Measurements from ENCODE around the gene APOF. TPM values are rescaled to one million over a fixed set of nuclear protein-coding genes. Genes with fewer than 3 reads are reported as not detected.
"Not testable (repeated sequence)": the region's sequence is repeated elsewhere in the genome, so short reads cannot be mapped to it uniquely, and the experiment has no call there.

The APOF gene
- total RNA-seq, 1 experiment from 2014 or later: not detected

DNA sequence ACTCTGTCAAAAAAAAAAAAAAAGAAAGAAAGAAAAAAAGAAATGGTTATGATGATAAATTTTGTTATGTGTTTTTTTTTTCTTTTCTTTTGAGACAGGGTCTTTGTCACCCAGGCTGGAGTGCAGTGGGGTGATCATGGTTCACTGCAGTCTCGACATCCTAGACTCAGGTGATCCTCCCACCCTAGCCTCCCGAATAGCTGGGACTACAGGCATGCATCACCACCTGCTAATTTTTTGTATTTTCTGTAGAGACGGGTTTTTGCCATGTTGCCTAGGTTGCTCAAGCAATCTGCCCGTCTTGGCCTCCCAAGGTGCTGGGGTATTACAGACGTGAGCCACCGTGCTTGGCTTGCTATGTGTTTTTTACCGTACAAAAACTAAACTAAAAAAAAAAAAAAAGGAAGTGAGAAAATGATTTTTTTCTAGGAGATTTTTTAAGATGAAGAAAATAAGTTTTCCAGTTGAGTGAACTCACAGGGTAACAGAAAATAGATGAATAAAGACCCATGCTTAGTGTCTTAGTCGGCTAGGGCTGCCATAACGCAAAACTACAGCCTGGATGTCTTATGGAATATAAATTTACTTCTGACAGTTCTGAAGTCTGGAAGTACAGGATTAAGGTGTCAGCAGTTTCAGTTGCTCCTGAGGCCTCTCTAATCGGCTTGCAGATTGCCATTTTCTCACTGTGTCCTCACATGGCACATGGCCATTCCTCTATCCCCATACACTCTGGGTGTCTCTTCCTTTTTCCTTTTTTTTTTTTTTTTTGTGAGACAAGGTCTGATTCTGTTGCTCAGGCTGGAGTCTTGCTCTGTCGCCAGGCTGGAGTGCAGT lies 13.2 kb upstream of the APOF start:
- in situ Hi-C loops (cut with HindIII; ENCODE audit: low pct_unique_long_range_greater_than_20kb, low sequenced_read_pairs): no loop called here
- no peak for DNase-seq (ENCODE audit: low read depth)

DNA sequence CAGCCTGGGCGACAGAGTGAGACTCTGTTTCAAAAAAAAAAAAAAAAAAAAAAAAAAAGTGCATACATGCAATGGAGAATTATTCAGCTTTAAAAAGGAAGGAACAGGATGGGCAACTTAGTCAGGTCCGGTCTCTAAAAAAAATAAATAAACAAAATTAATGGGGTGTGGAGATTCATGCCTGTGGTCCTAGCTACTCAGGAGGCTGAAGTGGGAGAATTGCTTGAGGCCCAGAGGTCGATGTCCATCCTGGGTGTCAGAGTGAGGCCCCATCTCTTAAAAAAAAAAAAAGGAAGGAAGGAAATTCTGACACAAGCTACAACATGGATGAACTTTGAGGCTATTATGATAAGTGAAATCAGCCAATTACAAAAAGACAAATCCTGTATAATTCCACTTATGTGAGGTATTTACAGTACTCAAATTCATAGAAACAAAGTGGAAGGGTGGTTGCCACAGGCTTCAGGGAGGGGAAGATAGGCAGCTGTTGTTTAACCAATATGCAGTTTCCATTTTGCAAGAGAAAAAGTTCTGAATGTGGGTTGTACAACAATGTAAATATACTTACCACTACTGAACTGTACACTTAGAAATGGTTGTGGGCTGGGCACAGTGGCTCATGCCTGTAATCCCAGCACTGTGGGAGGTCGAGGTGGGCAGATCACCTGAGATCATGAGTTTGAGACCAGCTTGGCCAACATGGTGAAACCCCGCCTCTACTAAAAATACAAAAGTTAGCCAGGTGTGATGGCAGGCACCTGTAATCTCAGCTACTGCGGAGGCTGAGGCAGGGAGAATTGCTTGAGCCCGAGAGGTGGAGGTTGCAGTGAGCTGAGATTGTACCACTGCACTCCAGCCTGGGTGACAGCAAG lies 12.3 kb upstream of the APOF start:
- peak; percentile 97 for DNase-seq (ENCODE audit: low read depth)
- in situ Hi-C loops (cut with HindIII; ENCODE audit: low pct_unique_long_range_greater_than_20kb, low sequenced_read_pairs): no loop called here

DNA sequence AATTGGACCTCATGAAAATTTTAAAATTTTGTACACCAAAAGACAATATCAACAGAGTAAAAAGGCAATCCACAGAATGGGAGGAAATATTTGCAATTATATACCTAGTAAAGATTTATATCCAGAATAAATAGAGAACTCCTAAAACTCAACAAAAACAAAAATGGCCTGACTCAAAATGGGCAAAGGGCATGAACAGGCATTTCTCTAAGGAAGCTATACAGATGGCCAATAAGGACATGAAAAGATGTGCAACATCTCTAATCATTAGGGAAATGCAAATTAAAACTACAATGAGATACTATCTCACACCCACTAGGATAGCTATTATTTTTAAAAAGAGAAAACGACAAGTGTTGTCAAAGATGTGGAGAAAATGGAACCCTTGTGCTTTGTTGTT lies 10.9 kb upstream of the APOF start:
- DNase-seq (ENCODE audit: low read depth): no peak
- in situ Hi-C loops (cut with HindIII; ENCODE audit: low pct_unique_long_range_greater_than_20kb, low sequenced_read_pairs): no loop called here

DNA sequence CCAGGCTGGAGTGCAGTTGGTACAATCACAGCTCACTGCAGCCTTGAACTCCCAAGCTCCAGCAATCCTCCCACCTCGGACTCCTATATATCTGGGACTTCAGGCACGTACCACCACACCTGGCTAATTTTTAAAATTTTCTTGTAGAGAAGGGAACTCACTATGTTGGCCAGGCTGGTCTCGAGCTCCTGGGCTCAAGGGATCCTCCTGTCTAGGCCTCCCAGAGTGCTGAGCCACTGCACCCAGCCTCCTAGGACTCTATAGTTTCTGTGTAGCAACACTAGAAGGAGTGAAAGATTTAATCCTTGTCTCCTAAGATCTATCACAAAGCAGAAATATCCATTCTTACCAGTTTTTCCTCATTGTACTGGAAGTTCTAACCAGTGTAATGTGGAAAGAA lies 4.3 kb upstream of the APOF start:
- DNase-seq (ENCODE audit: low read depth): no peak
- in situ Hi-C loops (cut with HindIII; ENCODE audit: low pct_unique_long_range_greater_than_20kb, low sequenced_read_pairs): no loop called here

DNA sequence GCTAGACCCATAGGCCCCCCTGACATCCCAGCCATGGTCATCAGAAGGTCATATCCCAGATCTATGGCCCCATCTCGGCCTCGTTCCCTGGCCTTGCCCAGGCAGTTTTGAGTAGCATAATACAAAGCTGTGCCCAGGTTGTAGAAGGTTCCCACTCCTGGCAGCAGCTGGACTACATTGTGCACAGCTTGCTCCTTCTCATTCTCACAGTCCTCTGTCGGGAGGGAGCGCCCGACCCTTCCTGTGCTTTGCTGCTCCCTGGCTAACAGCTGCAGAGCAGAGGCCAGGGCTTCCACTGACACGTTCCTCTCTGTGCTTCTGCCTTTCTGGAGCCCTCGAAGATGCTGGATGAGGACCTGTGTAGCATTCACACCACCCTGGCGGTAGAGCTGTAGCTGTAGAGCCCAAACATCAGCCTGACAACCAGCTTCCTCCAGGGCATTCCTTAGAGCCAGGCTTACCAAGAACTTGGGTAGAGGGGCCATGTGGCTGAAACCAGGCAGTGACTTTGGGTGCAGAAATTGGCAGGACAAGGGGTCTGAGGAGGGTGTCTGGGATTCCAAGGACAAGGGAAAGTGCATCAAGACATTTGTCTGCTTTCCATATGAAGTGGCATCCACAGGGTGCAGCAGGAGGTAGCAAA lies 1.0 kb downstream of the APOF start:
- DNase-seq (ENCODE audit: low read depth): no peak
- in situ Hi-C loops (cut with HindIII; ENCODE audit: low pct_unique_long_range_greater_than_20kb, low sequenced_read_pairs): no loop called here

DNA sequence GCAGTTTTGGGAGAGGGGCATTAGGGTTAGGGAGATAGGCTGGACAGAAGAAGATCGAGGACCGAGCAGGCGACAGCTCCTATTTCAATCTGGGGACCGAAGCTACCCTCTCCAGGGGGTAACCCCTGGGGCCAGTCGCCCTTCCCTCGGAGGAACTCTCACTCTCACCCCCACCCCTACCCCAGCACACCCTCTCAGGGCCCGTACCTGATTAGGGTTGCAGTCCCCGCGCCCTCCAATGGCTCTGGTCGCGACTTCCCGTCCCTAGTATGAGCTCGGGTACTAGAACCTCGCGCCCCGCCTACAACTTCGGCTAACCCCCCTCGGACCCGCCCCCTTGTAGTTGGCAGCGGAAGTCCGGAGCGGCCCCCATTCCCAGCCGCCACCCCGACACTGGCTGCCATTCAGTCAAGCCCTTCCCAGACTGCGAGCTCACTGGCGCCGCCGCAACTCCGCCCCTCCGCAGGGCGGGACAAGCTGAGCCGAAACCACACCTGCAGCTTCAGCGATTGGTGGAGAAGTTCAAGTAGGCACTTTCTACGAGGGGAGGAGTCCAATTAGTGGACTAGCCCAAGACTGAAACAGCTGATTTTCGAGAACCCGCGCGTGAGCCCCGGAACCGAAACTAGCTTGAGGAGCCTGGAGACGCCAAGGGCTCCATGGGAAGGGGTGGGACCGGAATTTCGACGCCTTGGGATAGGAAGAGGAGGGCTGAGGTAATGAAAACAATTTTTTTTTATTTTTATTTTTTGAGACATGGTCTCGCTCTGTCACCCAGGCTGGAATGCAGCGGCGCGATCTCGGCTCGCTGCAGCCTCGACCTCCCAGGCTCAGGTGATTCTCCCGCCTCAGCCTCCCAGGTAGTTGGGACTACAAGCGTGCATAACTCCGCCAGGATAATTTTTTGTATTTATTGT lies 2.5 kb downstream of the APOF start, which contains the start of gene STAT2:
Gene STAT2 (minus strand): TSS at position 257 of the 917 bp plus-strand sequence. CDS start 3,536 bp downstream, outside the sequence.
- in situ Hi-C loops (cut with HindIII; ENCODE audit: low pct_unique_long_range_greater_than_20kb, low sequenced_read_pairs): no loop called here
- DNase-seq (ENCODE audit: low read depth): peak; percentile 100

DNA sequence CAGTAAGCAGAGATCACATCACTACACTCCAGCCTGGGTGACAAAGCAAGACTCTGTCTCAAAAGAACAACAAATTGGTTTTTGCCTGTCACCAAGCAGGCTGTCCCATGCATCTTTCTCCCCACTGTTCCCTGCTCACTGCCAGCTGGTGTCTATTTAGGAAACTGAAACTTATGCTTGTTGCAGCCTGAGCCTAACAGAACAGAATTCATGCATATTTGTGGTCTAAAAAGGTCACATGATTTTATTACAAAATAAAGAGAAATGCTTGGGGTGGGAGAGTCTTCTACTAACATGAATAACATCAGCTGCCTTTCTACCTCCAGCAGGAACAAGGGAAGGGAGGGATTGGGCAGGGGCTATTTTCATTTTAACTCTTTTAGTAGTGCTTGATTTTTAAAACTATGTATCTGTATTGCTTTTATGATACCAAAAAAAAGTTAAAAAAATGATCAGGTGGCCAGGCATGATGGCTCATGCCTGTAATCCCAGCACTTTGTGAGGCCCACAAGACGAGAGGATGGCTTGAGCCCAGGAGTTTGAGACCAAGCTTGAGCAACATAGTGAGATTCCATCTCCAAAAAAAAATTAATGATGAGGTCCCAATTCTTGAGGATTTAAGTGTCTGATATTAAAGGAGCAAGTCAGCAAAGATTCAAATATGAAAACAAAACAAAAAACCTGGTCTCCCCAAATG lies 3.7 kb downstream of the APOF start:
- in situ Hi-C loops (cut with HindIII; ENCODE audit: low pct_unique_long_range_greater_than_20kb, low sequenced_read_pairs): no loop called here
- DNase-seq (ENCODE audit: low read depth): peak; percentile 66

DNA sequence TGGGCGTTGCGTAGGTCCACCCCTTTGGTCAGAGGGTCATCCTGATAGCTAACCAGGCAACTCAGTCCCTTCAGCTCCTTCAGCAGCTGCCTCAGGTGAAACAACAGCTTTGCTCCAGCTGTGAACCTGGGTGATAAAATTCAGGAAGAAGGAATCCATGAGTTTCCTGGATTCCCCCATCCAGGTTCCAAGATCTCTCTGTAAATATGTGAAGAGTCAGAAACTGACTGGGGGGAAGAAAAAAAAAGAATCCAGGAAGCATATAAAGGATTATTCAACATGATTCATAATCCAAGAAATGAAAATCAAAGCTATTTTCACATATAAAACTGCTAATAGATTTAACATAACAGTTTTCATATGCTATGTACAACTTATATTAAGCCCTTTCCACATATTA lies 11.3 kb downstream of the APOF start:
- in situ Hi-C loops (cut with HindIII; ENCODE audit: low pct_unique_long_range_greater_than_20kb, low sequenced_read_pairs): no loop called here
- DNase-seq (ENCODE audit: low read depth): no peak

DNA sequence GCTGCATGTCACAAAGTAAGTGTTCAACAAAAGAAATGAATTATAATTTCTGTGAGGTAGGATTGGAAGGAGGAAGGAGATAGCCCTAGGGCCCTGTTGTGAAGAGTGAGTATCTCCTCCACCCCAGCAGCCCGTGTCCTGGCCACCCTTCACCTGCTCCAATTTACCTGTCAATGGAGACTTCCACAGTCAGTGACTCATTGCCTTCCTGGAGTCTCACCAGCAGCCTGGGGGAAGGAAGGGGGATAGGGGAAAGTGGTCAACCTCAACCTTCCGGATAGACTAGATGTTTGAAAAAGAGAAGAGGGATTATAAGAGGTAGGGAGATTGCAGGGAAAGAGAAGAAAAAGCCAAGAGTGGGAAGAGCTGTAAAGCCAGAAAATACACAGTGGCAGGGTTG lies 12.0 kb downstream of the APOF start:
- no peak for DNase-seq (ENCODE audit: low read depth)
- in situ Hi-C loops (cut with HindIII; ENCODE audit: low pct_unique_long_range_greater_than_20kb, low sequenced_read_pairs): no loop called here

DNA sequence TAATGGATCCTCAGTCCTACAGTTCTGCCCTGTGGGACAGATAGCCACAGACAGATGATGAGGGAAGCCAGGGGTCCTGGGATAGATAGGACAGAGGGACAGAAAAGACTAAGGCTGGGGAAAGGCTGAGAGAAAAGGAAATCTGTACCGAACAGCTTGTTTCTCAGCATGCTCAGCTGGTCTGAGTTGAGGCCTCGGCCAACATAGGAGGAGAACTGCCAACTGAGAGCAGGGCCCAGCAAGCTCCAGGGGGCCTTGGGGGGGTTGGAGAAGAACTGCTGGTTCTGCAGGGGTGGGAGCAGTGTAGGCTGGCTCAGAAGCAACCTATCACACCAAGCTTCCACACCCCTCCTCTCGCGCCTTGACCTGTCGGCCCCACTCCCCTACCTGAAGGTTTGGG lies 13.9 kb downstream of the APOF start:
- no peak for DNase-seq (ENCODE audit: low read depth)
- in situ Hi-C loops (cut with HindIII; ENCODE audit: low pct_unique_long_range_greater_than_20kb, low sequenced_read_pairs): no loop called here

DNA sequence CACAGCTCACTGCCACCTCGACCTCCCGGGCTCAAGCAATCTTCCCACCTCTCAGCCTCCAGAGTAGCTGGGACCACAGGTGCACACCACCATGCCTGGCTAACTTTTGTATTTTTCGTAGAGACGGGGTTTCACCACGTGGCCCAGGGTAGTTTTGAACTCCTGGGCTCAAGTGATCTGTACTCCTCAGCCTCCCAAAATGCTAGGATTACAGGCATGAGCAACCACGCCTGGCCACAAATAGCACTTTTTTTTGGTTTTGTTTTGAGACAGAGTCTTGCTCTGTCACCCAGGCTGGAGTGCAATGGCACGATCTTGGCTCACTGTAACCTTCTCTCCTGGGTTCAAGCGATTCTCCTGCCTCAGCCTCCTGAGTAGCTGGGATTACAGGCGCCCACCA lies 15.4 kb downstream of the APOF start:
- DNase-seq (ENCODE audit: low read depth); in situ Hi-C loops (cut with HindIII; ENCODE audit: low pct_unique_long_range_greater_than_20kb, low sequenced_read_pairs): not testable (repeated sequence)

DNA sequence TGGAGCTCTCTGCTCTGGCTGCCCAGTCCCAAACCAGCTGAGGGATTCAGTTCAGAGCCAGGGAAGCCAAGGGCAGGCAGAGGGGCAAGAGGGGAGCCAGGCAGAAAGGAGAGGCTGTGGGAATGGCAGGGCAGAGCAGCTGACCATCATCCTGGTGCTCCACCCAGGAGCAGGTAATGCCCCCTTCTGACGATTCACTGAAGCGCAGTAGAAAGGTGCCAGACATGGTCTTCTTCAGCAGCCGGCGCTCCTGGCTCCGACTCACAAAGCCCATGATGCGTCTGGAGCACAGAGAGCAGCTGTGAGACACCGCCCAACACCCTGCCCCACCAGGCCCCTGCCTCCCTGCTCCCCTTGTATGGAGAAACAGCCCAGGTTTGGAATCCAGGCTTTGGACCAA lies 16.0 kb downstream of the APOF start:
- DNase-seq (ENCODE audit: low read depth): no peak

DNA sequence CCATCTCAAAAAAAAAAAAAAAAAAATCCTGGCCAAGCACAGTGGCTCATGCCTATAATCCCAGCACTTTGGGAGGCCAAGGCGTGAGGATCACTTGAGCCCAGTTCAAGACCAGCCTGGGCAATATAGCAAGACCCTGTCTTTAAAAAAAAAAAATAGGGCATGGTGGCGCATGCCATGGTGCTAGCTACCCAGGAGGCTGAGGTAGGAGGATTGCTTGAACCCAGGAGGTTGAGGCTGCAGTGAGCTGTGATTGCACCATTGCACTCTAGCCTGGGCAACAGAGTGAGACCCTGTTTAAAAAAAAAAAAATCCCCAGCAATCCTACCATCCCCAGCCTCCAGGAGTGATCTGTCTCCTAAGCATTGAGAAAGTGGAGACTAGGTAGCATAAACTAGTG lies 20.4 kb downstream of the APOF start:
- in situ Hi-C loops (cut with HindIII; ENCODE audit: low pct_unique_long_range_greater_than_20kb, low sequenced_read_pairs); DNase-seq (ENCODE audit: low read depth): not testable (repeated sequence)

More for the DNA sequence above, 16.0 kb downstream of the APOF start:
- in situ Hi-C loops (cut with HindIII; ENCODE audit: low pct_unique_long_range_greater_than_20kb, low sequenced_read_pairs): no loop called here

DNA sequence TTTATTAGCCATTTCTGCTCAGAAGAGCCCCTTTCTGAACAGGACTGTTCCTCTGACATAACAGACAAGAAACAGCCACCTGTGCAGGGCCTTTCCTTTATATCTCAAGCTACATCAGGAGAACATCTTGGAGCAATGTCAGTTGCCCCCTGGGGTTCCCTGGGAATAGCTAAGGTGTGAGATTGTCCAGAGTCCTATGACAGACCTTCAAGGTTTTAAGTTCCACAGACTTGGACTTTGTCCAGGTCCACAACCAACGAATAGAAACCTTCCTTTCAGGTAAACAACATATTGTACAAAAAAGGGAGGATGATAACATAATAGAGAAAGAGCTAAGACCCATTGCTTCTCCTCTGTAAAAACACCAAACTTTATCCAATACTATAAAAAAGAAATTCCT lies 21.0 kb downstream of the APOF start:
- in situ Hi-C loops (cut with HindIII; ENCODE audit: low pct_unique_long_range_greater_than_20kb, low sequenced_read_pairs): no loop called here
- no peak for DNase-seq (ENCODE audit: low read depth)

DNA sequence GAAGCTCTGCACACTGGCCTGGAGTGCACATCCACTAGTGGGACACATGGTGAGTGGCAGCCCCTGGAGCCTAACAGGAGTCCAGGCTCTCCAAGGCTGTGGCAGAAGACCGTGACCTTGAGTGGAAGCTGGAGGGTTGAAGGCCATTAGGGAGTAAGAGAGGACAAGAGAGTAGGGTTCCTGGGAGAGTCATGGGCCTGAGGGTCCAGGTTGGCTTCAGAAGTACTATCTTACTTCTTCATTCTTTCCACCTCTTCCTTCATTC lies 23.6 kb downstream of the APOF start:
- no peak for DNase-seq (ENCODE audit: low read depth)
- in situ Hi-C loops (cut with HindIII; ENCODE audit: low pct_unique_long_range_greater_than_20kb, low sequenced_read_pairs): no loop called here

DNA sequence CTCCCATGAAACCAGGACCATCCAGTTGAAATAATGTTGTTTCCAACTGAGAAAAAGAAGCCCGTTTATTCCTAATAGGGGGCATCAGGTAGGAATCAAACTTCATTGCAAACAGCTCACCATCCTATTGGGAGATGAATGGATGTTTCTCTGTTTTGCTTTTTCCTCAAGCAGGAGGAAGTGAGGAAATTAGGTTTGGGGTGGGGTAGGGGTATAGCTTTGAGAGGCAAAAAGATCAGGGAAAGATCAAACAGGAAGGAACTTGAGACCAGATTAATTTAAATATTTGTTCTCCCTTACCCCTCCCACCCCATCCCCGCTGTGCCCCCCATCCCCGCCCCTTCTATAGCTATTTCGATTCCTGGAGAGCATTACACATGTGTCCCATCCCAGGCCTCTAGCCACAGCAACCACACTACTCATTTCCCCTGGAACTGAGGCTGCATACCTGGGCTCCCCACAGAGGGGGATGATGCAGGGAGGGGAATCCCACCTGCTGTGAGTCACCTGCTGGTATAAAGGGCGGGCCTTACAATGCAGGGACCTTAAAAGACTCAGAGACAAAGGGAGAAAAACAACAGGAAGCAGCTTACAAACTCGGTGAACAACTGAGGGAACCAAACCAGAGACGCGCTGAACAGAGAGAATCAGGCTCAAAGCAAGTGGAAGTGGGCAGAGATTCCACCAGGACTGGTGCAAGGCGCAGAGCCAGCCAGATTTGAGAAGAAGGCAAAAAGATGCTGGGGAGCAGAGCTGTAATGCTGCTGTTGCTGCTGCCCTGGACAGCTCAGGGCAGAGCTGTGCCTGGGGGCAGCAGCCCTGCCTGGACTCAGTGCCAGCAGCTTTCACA lies 24.1 kb downstream of the APOF start, which contains the start of gene IL23A:
Gene IL23A (plus strand): TSS at position 577 of the 850 bp plus-strand sequence. CDS start 161 bp downstream, at position 738.
- peak; percentile 26 for DNase-seq (ENCODE audit: low read depth)
- in situ Hi-C loops (cut with HindIII; ENCODE audit: low pct_unique_long_range_greater_than_20kb, low sequenced_read_pairs): no loop called here

Measured in Caki2 (cell line).